KMS-11 (cell line): Measurements from ENCODE around the gene THAP12.

Source experiments
- H2AFZ ChIP-seq: fragments of 200-600 bp; sonication (generic); 2 replicates; pipeline ENCODE4 v1.6.1; 2016; ENCODE audit warnings: antibody characterized with exemption, mixed run types, low read depth
- H3K27ac ChIP-seq: fragments of 200-600 bp; sonication (generic); 2 replicates; pipeline ENCODE4 v1.6.1; 2016; ENCODE audit warnings: mild to moderate bottlenecking, mixed run types
- H3K27me3 ChIP-seq: fragments of 200-600 bp; sonication (generic); 2 replicates; pipeline ENCODE4 v1.6.1; 2017; ENCODE audit warnings: mild to moderate bottlenecking, low read depth, mixed run types, moderate library complexity; ENCODE audit not compliant: insufficient read depth
- H3K36me3 ChIP-seq: fragments of 200-600 bp; sonication (generic); 2 replicates; pipeline ENCODE4 v1.6.1; 2017; ENCODE audit warnings: mild to moderate bottlenecking, mixed run types; ENCODE audit not compliant: insufficient read depth
- H3K4me1 ChIP-seq: fragments of 200-600 bp; sonication (generic); 2 replicates; pipeline ENCODE4 v1.6.1; 2016; ENCODE audit warnings: mild to moderate bottlenecking, low read depth, mixed run types; ENCODE audit not compliant: poor library complexity, severe bottlenecking
- H3K4me2 ChIP-seq: fragments of 200-600 bp; sonication (generic); 2 replicates; pipeline ENCODE4 v1.7.0; 2016; ENCODE audit warnings: mild to moderate bottlenecking, mixed run types
- H3K4me3 ChIP-seq: fragments of 200-600 bp; sonication (generic); IDR thresholded peaks from 2 replicates; pipeline ENCODE4 v1.6.1; 2017; ENCODE audit warnings: low read depth, low read length, mixed read lengths; ENCODE audit not compliant: insufficient read depth
- H3K79me2 ChIP-seq: fragments of 200-600 bp; sonication (generic); 2 replicates; pipeline ENCODE4 v1.6.1; 2016; ENCODE audit warnings: low read depth, mixed run types; ENCODE audit not compliant: insufficient read depth
- H3K9ac ChIP-seq: fragments of 200-600 bp; sonication (generic); 2 replicates; pipeline ENCODE4 v1.6.1; 2016; ENCODE audit warnings: mild to moderate bottlenecking, mixed run types
- H4K20me1 ChIP-seq: fragments of 200-600 bp; sonication (generic); 2 replicates; pipeline ENCODE4 v1.6.1; 2016; ENCODE audit warnings: mild to moderate bottlenecking, mixed run types; ENCODE audit not compliant: insufficient read depth
- TF ChIP-seq, protein P1 (sequence below): fragments of 200-600 bp; sonication (generic); conservative IDR thresholded peaks from 2 replicates; pipeline ENCODE4 v1.6.1; 2017; ENCODE audit warnings: low read depth, mild to moderate bottlenecking, antibody characterized with exemption, low read length, moderate library complexity, mixed read lengths

The THAP12 gene

DNA sequence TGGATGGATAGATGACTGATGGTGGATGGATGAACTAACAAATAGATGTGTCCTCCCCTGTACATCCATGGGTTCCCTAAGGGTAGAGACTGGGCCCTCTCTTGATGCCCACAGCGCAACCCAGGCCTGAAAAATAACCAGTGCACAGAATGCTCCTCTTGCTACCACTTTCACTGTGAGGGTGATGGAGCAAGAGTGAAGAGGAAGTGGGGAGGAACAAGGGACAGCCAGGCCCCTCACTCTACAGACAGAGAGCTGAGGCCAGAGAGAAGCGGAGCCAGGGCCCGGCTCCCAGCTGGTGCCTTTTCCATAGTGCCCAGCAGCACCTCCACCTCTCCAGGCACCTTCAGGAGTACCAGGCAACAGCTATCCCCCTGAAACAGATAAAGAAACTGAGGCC is 67.7 kb downstream of the THAP12 start:
- no peak overlapping the region for H3K9ac ChIP-seq
- H3K4me2 ChIP-seq: no peak overlapping the region
- H3K4me3 ChIP-seq: no peak overlapping the region
- no peak overlapping the region for H2AFZ ChIP-seq
- H3K36me3 ChIP-seq: no peaks in the 10 kb centered on the region
- TF ChIP-seq, protein P1, sequence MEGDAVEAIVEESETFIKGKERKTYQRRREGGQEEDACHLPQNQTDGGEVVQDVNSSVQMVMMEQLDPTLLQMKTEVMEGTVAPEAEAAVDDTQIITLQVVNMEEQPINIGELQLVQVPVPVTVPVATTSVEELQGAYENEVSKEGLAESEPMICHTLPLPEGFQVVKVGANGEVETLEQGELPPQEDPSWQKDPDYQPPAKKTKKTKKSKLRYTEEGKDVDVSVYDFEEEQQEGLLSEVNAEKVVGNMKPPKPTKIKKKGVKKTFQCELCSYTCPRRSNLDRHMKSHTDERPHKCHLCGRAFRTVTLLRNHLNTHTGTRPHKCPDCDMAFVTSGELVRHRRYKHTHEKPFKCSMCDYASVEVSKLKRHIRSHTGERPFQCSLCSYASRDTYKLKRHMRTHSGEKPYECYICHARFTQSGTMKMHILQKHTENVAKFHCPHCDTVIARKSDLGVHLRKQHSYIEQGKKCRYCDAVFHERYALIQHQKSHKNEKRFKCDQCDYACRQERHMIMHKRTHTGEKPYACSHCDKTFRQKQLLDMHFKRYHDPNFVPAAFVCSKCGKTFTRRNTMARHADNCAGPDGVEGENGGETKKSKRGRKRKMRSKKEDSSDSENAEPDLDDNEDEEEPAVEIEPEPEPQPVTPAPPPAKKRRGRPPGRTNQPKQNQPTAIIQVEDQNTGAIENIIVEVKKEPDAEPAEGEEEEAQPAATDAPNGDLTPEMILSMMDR: no peak
- no peaks in the 10 kb centered on the region for H3K27me3 ChIP-seq
- no peaks in the 10 kb centered on the region for H4K20me1 ChIP-seq
- no peaks in the 10 kb centered on the region for H3K4me1 ChIP-seq
- no peak overlapping the region for H3K27ac ChIP-seq
- no peaks in the 10 kb centered on the region for H3K79me2 ChIP-seq

DNA sequence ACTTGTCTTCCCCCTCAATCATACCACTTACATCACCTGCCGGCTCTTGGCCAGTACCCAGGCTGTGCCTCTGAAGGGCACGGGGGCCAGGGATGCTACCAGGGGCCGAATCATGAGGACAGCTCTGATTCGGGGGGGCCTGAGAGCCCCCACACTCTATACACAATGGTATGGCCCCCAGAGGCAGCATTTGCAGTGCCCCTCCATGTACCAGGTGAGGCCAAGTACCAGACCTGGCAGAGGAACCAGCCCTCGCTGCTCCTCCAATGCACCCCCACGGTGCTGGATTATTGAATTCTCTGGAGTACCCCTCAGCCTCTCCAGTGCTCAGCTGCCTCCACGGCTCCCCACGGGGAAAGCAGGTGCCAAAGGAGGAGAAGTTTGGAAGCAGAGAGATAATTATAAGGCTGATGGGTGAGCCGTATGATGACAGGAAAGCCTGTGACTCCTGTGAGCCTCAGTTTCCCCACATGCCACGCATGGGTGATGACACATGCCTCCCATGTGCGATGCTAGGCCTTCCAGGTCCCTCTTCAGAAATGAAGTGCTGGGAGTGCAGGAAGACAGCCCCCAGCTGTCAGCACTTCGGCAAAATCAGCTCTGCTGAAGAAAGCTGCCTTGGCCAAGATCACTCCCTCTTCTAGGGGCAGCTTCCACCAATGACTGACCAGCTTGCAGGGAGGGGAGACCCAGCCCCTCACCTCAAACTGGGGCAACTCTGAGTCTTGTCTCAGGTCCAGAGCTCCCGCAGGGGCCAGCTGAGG is 69.9 kb downstream of the THAP12 start:
- no peak overlapping the region for H3K4me3 ChIP-seq
- H4K20me1 ChIP-seq: no peaks in the 10 kb centered on the region
- no peaks in the 10 kb centered on the region for H3K27me3 ChIP-seq
- no peaks in the 10 kb centered on the region for H3K4me1 ChIP-seq
- TF ChIP-seq, protein P1: no peak
- H3K36me3 ChIP-seq: no peaks in the 10 kb centered on the region
- no peak overlapping the region for H3K9ac ChIP-seq
- no peaks in the 10 kb centered on the region for H3K79me2 ChIP-seq
- H3K4me2 ChIP-seq: no peak overlapping the region
- H2AFZ ChIP-seq: no peak overlapping the region
- no peak overlapping the region for H3K27ac ChIP-seq

DNA sequence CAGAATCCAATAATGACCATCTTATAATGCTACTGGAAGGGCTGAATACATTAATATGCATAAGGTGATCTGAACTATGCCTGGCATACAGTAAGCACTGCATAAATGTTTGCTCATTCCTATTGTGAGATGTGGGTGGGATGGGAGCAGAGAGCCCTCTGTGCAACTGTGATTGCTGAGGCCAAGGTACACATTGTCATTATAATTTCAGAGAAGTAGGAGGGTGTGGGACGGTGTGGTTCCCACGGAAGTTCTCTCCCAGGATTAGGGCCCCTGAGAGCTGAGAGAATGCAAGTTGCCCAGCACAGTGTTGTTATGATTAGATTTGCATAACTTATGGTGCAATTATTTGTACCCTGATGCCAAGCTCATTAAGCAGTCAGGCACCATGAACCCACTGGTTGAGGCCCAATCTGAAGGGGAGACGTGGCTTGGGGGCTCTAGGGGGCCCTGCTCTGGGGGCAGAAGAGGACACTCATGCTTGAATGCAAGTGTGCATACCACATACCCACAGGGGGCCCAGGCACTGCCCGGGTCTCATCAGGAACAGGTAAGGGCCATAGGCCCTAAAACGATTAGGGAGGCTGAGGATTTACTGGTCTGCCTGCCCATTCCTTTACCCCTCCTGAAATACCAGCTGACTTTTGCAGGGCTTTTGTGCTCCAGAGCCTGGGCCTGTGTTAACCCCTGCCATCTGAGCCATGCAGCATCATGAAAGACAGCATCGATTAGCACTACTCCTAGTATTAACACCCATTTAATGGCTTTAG is 72.8 kb downstream of the THAP12 start:
- no peak overlapping the region for H2AFZ ChIP-seq
- H4K20me1 ChIP-seq: no peaks in the 10 kb centered on the region
- TF ChIP-seq, protein P1: no peak
- no peaks in the 10 kb centered on the region for H3K4me1 ChIP-seq
- no peaks in the 10 kb centered on the region for H3K79me2 ChIP-seq
- H3K36me3 ChIP-seq: no peaks in the 10 kb centered on the region
- no peak overlapping the region for H3K27ac ChIP-seq
- H3K4me3 ChIP-seq: no peak overlapping the region
- H3K27me3 ChIP-seq: no peaks in the 10 kb centered on the region
- no peak overlapping the region for H3K9ac ChIP-seq
- no peak overlapping the region for H3K4me2 ChIP-seq

DNA sequence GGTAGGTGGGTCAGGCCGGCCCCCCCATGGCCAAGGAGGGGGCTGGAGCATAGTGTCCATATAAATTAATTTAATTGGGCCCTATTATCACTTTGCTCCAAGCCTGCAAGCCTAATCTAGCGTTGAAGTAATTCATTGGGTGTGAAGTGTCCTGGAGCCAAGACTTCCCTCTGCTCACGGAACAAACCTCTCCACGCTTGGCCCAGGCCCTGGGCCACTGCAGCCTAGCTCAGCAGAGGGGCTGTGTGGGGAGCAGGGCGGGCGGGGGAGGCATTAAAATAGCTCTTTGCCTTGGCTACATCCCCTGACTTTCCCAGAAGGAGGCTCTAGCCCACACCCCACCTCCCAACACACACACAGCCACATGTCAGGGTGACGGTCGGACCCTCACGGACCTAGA is 73.5 kb downstream of the THAP12 start:
- H4K20me1 ChIP-seq: no peaks in the 10 kb centered on the region
- no peak overlapping the region for H3K4me3 ChIP-seq
- H3K4me1 ChIP-seq: no peaks in the 10 kb centered on the region
- no peaks in the 10 kb centered on the region for H3K36me3 ChIP-seq
- no peaks in the 10 kb centered on the region for H3K79me2 ChIP-seq
- TF ChIP-seq, protein P1: no peak
- no peak overlapping the region for H3K27ac ChIP-seq
- no peak overlapping the region for H3K4me2 ChIP-seq
- no peak overlapping the region for H2AFZ ChIP-seq
- no peaks in the 10 kb centered on the region for H3K27me3 ChIP-seq
- H3K9ac ChIP-seq: no peak overlapping the region
